RWPE2 (cell line): Measurements from ENCODE around the gene KIAA0825.

Experiments used
- ATAC-seq: fragments of 200-7000 bp; cut with Tn5 transposase; 3 replicates; pipeline ENCODE4 v1.9.1; 2021; ENCODE audit warnings: low read depth
- DNase-seq: peaks from one replicate; pipeline ENCODE4 v3.0.0-alpha.2; 2020; ENCODE audit warnings: low spot score
- H3K27ac ChIP-seq: fragments of 450-650 bp; 2 replicates; pipeline ENCODE4 v1.5.1; 2017; ENCODE audit warnings: mild to moderate bottlenecking; ENCODE audit not compliant: poor library complexity, severe bottlenecking
- H3K27me3 ChIP-seq: fragments of 250-450 bp; sonication (Bioruptor Pico); 2 replicates; pipeline ENCODE4 v1.5.1; 2021; ENCODE audit warnings: mild to moderate bottlenecking, moderate library complexity; ENCODE audit not compliant: insufficient read depth, poor library complexity, severe bottlenecking
- H3K36me3 ChIP-seq: fragments of 250-450 bp; sonication (Bioruptor Pico); 2 replicates; pipeline ENCODE4 v1.5.1; 2020; ENCODE audit warnings: low read depth, mild to moderate bottlenecking, moderate library complexity
- H3K4me1 ChIP-seq: fragments of 250-450 bp; sonication (Bioruptor Pico); 2 replicates; pipeline ENCODE4 v1.5.1; 2021; ENCODE audit warnings: mild to moderate bottlenecking, moderate library complexity; ENCODE audit not compliant: insufficient read depth, poor library complexity, severe bottlenecking
- H3K4me3 ChIP-seq: fragments of 250-450 bp; sonication (Bioruptor Pico); 2 replicates; pipeline ENCODE4 v1.5.1; 2021; ENCODE audit warnings: mild to moderate bottlenecking, moderate library complexity; ENCODE audit not compliant: severe bottlenecking
- H3K9me3 ChIP-seq: fragments of 250-450 bp; sonication (Bioruptor Pico); 2 replicates; pipeline ENCODE4 v1.5.1; 2021; ENCODE audit warnings: mild to moderate bottlenecking, moderate library complexity; ENCODE audit not compliant: severe bottlenecking
- CTCF ChIP-seq: fragments of 450-650 bp; IDR thresholded peaks from one replicate; pipeline ENCODE4 v1.5.1; 2017; ENCODE audit warnings: mild to moderate bottlenecking, moderate library complexity; ENCODE audit not compliant: poor library complexity, severe bottlenecking

KIAA0825 gene

GRCh38 chr5:94274707-94275106 is 343.7 kb downstream of the KIAA0825 start:
- Histone ChIP-seq H3K9me3 (no peaks in the 10 kb centered on the region), H3K4me3 (no peak overlapping the region), H3K27ac (no peak overlapping the region), H3K27me3 (no peaks in the 10 kb centered on the region), H3K4me1 (no peaks in the 10 kb centered on the region), H3K36me3 (no peaks in the 10 kb centered on the region)
- TF ChIP-seq CTCF, result no peak
- no peak for ATAC-seq
- no peak for DNase-seq

GRCh38 chr5:94268226-94268625 is 350.2 kb downstream of the KIAA0825 start:
- ATAC-seq, result no peak
- no peaks in the 10 kb centered on the region for H3K36me3 ChIP-seq
- TF ChIP-seq CTCF, result no peak
- no peak overlapping the region for H3K4me3 ChIP-seq
- no peak overlapping the region for H3K27ac ChIP-seq
- H3K4me1 ChIP-seq, result no peaks in the 10 kb centered on the region
- no peak for DNase-seq
- no peaks in the 10 kb centered on the region for H3K9me3 ChIP-seq
- H3K27me3 ChIP-seq, result no peaks in the 10 kb centered on the region

- Histone ChIP-seq H3K9me3 (no peaks in the 10 kb centered on the region), H3K4me1 (no peaks in the 10 kb centered on the region), H3K36me3 (no peaks in the 10 kb centered on the region), H3K27ac (no peak overlapping the region), H3K27me3 (no peaks in the 10 kb centered on the region), H3K4me3 (no peak overlapping the region)
- TF ChIP-seq CTCF, result no peak
- DNase-seq (no peak), ATAC-seq (no peak)
Measured at GRCh38 chr5:94267350-94267899, 351.0 kb downstream of the KIAA0825 start.

- Histone ChIP-seq H3K27me3 (no peaks in the 10 kb centered on the region), H3K4me3 (no peak overlapping the region), H3K27ac (no peak overlapping the region), H3K4me1 (no peaks in the 10 kb centered on the region), H3K9me3 (no peaks in the 10 kb centered on the region), H3K36me3 (no peaks in the 10 kb centered on the region)
- no peak for TF ChIP-seq CTCF
- no peak for DNase-seq
- no peak for ATAC-seq
Measured at GRCh38 chr5:94266170-94266569, 352.2 kb downstream of the KIAA0825 start.

GRCh38 chr5:94263068-94263467 is 355.3 kb downstream of the KIAA0825 start:
- TF ChIP-seq CTCF, result no peak

More at GRCh38 chr5:94263068-94263467, 355.3 kb downstream of the KIAA0825 start:
- no peaks in the 10 kb centered on the region for H3K27me3 ChIP-seq
- no peak for DNase-seq
- H3K27ac ChIP-seq, result no peak overlapping the region
- no peak for ATAC-seq
- no peaks in the 10 kb centered on the region for H3K4me1 ChIP-seq
- H3K4me3 ChIP-seq, result no peak overlapping the region
- no peaks in the 10 kb centered on the region for H3K36me3 ChIP-seq
- no peaks in the 10 kb centered on the region for H3K9me3 ChIP-seq
